Measurements from ENCODE around the gene ANKRD52. TPM values are rescaled to one million over a fixed set of nuclear protein-coding genes. Genes with fewer than 3 reads are reported as not detected.

ANKRD52 gene
- total and polyA plus RNA-seq, 9 of the 15 experiments (the other 6 are each of a cell fraction or from before 2014, with no cell fraction given) = 0.52 to 46.8 (median 7.9) TPM

DNA sequence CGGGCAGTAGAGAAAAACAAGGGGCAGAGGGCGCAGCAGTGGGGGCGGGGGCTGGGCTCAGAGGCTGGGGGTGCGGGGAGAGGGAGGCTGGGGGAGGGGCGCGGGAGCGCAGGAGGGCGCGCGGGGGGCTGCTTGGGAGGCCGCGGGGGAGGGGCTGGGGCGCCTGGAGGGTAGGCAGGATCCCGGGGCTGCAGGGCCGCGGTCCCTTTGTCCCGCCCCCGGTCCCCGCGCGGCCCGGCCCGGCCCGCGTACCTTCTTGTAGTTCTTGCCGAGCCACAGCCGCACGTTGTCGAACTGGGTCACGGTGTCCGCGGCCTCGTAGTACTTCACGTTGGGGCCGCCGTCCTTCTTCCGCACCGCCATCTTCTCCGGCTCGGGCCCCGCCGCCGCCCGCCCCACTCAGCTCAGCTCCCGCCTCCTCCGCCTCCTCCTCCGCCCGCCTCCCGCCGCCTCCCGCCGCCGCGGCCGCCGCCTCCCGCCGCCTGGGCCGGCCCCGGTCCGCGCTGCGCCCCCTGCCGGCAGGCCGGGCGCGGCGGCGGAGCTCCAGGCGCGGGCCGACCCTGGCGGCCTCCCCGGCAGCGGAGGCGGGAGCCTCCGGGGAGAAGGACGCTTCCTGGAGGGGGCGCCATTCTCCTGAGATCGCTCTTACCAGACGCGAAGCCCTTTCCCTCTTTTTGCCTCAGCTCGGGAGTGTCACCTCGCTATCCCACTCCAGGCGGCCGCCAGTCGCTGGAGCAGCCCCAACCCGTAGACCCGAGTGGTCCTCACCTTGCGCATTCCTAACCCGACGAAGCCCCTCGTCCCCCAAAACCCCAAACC, 68.9 kb downstream of the ANKRD52 start, which contains the start of gene SMARCC2 (continued):
- TF ChIP-seq, protein P1, sequence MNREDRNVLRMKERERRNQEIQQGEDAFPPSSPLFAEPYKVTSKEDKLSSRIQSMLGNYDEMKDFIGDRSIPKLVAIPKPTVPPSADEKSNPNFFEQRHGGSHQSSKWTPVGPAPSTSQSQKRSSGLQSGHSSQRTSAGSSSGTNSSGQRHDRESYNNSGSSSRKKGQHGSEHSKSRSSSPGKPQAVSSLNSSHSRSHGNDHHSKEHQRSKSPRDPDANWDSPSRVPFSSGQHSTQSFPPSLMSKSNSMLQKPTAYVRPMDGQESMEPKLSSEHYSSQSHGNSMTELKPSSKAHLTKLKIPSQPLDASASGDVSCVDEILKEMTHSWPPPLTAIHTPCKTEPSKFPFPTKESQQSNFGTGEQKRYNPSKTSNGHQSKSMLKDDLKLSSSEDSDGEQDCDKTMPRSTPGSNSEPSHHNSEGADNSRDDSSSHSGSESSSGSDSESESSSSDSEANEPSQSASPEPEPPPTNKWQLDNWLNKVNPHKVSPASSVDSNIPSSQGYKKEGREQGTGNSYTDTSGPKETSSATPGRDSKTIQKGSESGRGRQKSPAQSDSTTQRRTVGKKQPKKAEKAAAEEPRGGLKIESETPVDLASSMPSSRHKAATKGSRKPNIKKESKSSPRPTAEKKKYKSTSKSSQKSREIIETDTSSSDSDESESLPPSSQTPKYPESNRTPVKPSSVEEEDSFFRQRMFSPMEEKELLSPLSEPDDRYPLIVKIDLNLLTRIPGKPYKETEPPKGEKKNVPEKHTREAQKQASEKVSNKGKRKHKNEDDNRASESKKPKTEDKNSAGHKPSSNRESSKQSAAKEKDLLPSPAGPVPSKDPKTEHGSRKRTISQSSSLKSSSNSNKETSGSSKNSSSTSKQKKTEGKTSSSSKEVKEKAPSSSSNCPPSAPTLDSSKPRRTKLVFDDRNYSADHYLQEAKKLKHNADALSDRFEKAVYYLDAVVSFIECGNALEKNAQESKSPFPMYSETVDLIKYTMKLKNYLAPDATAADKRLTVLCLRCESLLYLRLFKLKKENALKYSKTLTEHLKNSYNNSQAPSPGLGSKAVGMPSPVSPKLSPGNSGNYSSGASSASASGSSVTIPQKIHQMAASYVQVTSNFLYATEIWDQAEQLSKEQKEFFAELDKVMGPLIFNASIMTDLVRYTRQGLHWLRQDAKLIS (CRISPR knock-in tag; IDR thresholded peaks at IDR 0.05) = 0 out of 2 replicates have a peak, but pooled peaks have one; percentile 67
- no peak for TF ChIP-seq PCBP2 (IDR thresholded peaks at IDR 0.05; ENCODE audit: low read depth, low read length, poor library complexity, severe bottlenecking)
- TF ChIP-seq CCNT2 (IDR thresholded peaks at IDR 0.05; ENCODE audit: borderline replicate concordance, extremely low read depth, insufficient read length, low read depth, low read length) = peak; percentile 85
- no peak for TF ChIP-seq ZNF445 (CRISPR knock-in tag; IDR thresholded peaks at IDR 0.05; ENCODE audit: low read depth)
- no peak for TF ChIP-seq CBFB (CRISPR knock-in tag; IDR thresholded peaks at IDR 0.05)
- TF ChIP-seq BRD9 (IDR thresholded peaks at IDR 0.05; ENCODE audit: low read depth, partially characterized antibody) = no peak
- TF ChIP-seq, protein P2, sequence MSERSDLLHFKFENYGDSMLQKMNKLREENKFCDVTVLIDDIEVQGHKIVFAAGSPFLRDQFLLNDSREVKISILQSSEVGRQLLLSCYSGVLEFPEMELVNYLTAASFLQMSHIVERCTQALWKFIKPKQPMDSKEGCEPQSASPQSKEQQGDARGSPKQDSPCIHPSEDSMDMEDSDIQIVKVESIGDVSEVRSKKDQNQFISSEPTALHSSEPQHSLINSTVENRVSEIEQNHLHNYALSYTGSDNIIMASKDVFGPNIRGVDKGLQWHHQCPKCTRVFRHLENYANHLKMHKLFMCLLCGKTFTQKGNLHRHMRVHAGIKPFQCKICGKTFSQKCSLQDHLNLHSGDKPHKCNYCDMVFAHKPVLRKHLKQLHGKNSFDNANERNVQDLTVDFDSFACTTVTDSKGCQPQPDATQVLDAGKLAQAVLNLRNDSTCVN (CRISPR knock-in tag; IDR thresholded peaks at IDR 0.05) = no peak
- TF ChIP-seq TFAM (CRISPR knock-in tag; conservative IDR thresholded peaks at IDR 0.05) = no peak
- no peak for TF ChIP-seq CEBPB (tag; IDR thresholded peaks at IDR 0.05)
- TF ChIP-seq MCM7 (IDR thresholded peaks at IDR 0.05) = no peak
- no peak for TF ChIP-seq HES1 (IDR thresholded peaks at IDR 0.05; ENCODE audit: low read depth)
- no peak for TF ChIP-seq TGIF2 (CRISPR knock-in tag; IDR thresholded peaks at IDR 0.05)
- no peak for TF ChIP-seq ZMIZ1 (IDR thresholded peaks at IDR 0.05; ENCODE audit: low read depth in 2 of 2, low read length in 2 of 2)
- peak in 1 of 2 experiments; percentile 49; a peak in 1 of 4 replicates for TF ChIP-seq TBL1XR1 (IDR thresholded peaks at IDR 0.05; ENCODE audit: low read length in 2 of 2)
- TF ChIP-seq RAD21 (CRISPR knock-in tag; conservative IDR thresholded peaks at IDR 0.05 in 1 of 2, IDR thresholded peaks at IDR 0.05 in 1 of 2) = peak; percentile 40 to 73
- TF ChIP-seq KDM4B (IDR thresholded peaks at IDR 0.05; ENCODE audit: borderline replicate concordance in 2 of 2, low read depth in 1 of 2) = no peak
- no peak for TF ChIP-seq L3MBTL2 (IDR thresholded peaks at IDR 0.05)

Measured in K562 (cell line).